GM19240 (cell line): ENCODE results near the gene CPA3.
A peak's percentile ranks its signal among the peaks of the same experiment; 100 is the strongest.

Experiments
- DNase-seq: peaks from one replicate; pipeline ENCODE4 v3.0.0; 2011; ENCODE audit warnings: low spot score; ENCODE audit not compliant: insufficient read length

Gene CPA3

GRCh38 chr3:148916132-148916531 lies 51.0 kb downstream of the CPA3 start:
- no peak for DNase-seq

DNA sequence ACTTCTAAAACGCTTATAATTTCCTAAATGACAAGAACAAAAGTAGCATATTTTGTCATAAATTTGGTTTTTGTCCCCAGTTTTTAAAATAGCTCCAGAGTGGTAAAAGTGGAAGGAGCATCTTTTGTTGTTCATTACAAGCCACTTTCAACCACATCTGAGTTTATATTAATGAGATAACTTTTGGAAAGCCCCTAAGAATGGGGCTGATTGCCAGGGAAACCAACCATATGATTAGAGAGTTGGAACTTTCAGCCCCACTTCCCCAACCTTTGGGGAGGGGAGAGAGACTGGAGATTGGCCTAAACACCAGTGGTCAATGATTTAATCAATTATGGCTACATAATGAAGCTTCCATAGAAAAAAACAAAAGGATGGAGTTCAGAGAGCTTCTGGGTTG lies 57.4 kb downstream of the CPA3 start:
- no peak for DNase-seq

DNA sequence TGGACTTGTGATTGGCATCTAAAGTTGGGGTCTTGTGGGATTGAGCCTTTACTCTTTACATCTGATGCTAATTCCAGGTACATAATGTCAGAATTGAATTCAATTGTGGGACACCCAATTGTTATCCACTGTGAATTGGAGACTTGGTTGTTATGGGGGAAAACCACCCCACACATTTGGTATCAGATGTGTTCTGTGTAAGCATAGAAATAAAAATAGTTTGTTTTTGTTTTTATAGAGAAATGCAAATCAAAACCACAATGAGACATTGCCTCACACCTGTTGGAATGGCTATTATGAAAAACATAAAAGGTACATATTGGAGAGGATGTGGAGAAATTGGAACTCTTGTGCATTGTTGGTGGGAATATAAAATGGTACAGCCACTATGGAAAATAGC lies 58.5 kb downstream of the CPA3 start:
- DNase-seq = no peak

DNA sequence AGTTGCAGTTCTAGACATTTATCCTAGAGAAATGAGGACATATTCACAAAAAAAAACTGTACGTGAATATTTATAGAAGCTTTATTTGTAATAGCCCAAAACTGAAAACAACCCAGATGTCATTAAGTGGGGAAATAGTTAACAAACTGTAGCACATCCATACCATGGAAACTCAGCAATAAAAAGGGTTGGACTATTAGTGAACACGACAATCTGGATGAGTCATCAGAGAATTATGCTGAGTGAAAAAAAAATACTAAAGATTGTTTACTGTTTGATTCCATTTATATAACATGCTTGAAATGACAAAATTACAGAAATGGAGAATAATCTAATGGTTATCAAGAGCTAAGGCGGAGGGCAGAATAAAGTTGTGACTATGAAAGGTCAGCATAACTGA lies 59.5 kb downstream of the CPA3 start:
- no peak for DNase-seq

DNA sequence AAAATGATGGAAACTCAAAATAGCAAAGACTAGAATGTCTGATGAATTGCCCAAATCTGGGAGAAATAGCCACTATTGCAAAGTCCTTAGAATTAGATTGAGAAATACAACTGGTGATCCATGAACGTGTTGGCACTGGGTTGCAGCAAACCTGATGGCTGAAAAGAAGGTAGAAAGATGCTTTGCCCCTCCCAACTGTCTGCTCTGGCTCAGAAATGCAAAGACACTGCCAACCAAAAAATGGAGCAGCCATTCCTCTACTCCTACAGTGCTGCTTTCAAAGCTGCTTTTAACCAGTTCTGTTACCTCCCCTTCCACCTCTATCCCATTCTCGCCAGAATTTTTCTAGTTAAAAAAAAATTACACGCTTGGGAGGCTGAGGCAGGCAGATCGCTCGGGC lies 60.7 kb downstream of the CPA3 start:
- no peak for DNase-seq

- DNase-seq = no peak
Observed at GRCh38 chr3:148930752-148931151, 65.7 kb downstream of the CPA3 start.

DNA sequence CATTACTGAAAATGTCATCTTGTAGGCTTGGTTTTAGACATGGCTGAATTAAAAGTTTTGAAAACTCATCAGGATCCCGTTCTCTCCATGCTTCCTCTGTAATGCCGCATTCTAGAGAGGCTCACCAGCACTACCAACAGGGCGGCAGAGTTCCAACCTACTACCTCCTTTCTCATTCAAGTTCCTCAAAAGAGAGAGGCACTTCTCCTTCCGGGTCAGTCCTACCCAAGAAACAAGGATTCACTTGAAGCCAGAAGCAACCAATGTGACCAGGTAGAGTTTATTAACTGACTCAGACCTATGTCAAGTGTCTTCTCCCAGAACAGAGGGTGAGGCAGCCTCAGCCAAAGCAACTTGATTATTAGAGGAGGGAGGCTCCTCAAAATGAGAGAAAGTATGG lies 66.5 kb downstream of the CPA3 start:
- DNase-seq = no peak

DNA sequence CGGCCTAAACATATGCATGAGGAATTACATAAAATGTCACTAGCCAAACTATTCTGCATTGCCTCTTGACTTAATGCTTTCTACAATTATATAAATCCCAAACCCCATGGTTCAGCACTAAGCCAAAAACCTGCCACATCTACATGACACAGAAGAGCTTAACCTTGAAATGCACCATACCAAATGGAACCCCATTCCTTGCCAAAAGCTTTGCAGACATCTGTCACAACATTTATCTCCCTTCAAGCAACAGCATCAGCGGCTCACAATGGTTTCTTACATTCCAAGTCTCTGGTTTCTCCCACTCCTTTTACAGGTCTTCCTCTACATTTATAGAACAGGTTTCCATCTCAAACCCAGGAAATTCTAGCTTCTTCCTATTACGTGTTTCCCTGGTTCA lies 67.9 kb downstream of the CPA3 start:
- DNase-seq = no peak

DNA sequence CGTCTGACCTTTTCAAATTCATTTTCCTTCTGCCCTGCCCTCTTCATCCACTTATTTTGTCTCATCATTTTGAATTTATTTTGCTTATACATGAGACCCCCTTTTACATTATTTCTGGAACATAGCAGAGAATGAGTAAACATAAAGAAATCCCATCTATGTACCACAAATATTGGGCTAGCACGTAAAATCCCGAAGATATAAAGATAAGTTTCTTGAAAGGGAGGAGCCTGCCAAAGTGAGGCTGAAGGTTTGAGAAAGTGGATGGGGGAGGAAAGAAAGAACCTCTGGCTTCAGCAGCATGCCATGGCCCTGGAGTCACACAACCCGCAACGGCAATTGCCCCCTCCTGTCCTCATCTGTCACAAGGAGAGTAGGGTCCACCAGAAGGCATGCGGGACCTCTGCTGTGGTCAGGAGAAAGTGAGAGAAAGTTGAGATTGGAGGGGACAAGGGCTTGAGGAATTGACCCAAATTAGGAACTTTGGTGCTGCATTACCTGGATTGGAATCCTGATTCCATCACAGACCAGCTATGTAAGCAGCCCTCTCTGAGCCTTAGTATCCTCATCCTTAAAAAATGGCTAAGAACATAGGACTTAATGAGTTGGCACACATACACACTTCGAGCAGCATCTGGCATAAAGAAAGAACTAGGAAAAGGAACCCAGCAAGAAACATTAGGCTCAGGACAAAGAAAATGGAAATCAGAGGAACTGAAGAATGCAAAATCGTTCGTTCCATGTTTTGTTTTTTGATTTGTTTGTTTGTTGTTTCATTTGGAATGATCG lies 72.6 kb downstream of the CPA3 start:
- DNase-seq = no peak

- no peak for DNase-seq
Observed at GRCh38 chr3:148938306-148938705, 73.2 kb downstream of the CPA3 start.

DNA sequence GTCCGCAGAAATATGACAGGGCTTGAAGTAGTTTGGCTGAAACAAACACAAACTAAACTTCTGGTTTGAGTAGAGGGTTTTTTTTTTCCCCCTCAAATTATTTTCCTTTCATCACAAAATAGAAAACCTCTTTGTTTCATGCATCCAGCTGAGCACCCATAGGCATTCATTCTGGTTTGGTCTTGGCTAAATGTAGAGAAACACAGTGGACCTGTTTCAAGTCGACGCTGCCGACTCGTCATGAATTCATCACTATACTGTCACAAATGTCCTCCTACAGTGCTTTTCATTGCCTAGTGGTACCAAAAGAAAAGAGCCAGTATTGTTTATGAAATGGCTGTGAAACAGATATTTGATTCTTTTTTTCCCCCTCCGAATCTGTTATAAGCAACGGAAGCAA lies 73.8 kb downstream of the CPA3 start:
- DNase-seq = no peak

DNA sequence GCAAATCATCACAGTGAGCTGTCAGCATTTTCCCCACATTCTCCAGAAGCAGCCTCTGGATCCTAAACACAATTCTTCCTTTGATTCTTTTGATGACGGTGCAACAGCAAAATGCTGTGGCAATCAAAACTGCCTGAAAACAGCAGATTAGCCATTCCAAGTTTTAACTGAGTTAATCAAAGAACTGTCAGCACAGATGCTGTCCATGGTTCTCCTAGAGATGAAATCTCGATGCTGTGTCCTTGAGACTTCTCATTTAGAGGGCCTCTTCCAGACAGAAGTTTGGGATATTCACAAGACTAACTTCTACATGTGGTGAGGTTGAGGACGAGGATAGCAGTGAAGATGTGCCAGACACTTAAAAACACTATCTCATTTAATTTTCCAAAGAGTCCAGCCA lies 75.9 kb downstream of the CPA3 start:
- no peak for DNase-seq

DNA sequence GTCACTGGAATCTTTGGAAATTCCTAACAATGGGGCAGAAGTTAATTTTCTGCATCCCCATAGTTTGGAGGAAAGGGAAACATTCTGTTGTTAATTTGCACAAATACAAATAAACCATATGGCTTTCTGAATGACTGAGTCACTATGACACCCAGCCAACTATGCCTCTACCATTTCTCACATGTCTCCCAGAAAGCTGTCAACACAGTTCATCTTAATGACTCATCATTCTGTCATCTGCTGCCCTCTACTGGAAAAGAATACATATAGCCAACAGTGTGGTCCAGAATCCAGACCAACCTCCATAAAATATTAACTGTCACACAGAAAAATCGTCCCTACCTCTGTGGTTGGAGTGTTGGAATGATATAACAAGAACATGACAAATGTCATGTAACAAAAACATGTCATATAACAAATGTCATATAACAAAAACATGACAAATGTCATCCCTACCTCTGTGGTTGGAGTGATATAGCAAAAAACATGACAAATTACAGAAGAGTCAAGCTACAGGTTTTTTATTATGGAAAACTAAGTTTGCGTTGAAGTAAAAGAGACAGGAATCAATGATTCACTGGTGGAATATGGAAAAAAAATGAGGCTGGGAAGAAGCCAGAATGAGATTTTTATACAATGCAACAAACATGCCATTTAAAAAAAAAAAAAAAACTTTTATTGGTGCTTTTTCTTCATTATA lies 78.6 kb downstream of the CPA3 start:
- peak; percentile 50 for DNase-seq

DNA sequence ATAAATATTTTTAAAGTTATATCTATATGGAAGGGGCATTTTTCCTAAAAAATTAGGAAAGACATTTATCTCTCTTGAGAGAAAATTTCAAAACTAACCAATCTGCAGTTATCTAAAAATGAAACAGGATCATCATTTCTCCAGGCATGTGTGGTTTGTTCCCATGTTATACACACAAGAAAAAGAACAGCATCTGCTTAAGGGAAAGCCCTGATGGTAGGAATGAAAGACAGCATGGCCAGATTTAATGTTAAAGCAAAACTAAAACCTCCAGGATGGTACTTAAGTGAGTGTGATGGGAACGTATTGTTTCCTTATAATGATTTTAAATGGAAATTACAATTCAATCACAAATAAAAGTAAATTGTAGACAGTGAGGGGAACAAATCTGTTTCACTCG lies 80.0 kb downstream of the CPA3 start:
- DNase-seq = no peak
